GM19238 (cell line): ENCODE data around the gene GPR171.
"Not testable (repeated sequence)": the region's sequence is repeated elsewhere in the genome, so short reads cannot be mapped to it uniquely, and the experiment has no call there.

Experiments used
- DNase-seq: peaks from one replicate; pipeline ENCODE4 v3.0.0; 2011; ENCODE audit warnings: low spot score; ENCODE audit not compliant: insufficient read length

Gene GPR171

GRCh38 chr3:151203051-151203420, at the start of gene GPR171:
TSS of gene GPR171 (minus strand) at chr3:151203216. CDS start at chr3:151199386, 3,830 bp downstream.
- no peak for DNase-seq

DNA sequence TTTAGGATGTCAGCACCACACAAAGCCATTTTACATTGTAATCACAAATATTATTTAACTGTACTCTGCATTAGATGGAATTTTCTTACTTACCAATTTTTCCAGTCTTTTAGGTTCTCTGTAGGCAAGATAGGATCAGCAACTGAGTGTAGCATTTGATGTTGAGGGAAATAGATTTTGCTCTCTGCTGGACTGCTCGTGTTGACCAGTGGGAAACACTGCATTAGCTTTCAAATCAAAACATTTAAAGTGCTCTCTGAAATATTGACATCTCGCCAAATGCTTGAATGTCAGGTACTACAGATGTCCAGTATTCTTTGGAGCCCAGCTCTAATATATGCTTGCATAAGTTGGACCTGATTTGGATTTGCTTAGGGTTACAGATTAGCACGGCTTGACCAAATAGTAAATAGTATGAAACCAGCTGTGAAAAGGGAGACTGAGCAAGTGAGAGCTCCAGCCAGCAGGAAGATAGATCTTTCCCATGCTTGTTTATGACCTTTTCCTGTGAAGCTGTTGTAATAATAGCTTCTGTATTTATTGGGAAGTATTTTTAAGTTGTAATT, 45.8 kb upstream of the GPR171 start:
- DNase-seq = no peak

- DNase-seq = not testable (repeated sequence)
Measured at GRCh38 chr3:151242006-151242405, 39.0 kb upstream of the GPR171 start.

GRCh38 chr3:151236736-151237135, 33.7 kb upstream of the GPR171 start:
- no peak for DNase-seq

DNA sequence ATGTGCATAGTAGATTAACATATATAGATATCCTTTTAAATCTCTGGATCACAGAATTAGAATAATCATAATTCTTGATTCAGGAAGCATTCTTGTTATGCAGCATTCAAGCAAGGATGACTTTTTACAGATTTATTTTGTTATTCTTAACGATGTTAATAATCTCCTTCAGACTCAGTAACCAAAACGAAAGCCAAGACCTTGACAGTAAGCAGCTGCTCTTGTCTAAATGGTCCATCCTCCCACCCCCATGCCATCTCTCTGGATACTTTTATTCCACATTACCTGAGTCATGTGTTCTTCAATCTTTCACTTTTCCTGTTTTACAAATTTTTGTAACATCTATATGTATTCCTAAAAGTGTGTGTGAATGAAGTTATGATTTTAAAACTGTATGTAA, 33.3 kb upstream of the GPR171 start:
- no peak for DNase-seq

DNA sequence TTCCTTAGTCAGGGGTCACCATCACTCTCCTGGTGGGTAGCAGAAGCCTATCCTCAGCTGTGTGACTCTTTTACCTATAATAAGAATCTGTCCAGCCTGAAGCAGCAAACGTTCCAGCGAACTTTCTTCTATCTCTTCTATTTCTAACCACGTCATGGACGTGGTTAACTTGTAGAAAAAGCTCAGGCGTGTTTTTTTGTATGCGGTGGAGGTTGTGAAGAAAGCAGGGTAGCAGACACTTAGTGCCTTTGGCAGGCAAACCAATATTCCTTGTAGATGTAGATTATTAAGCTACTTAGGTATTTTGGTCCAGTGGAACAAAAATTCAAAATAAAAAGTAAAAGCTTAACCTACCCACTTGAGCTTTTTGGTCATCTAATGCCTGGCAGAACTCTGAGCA, 31.8 kb upstream of the GPR171 start:
- DNase-seq = no peak

- DNase-seq = no peak
Measured at GRCh38 chr3:151232991-151233390, 30.0 kb upstream of the GPR171 start.

DNA sequence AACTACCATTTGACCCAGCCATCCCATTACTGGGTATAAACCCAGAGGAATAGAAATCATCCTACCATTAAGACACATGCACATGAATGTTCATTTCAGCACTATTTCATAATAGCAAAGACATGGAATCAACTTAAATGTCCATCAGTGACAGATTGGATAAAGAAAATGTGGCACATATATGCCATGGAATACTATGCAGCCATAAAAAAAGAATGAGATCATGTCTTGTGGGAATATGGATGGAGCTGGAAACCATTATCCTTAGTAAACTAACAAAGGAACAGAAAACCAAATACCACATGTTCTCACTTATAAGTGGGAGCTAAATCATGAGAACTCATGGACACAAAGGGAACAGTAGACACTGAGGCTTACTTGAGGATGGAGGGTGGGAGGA, 29.4 kb upstream of the GPR171 start:
- not testable (repeated sequence) for DNase-seq

GRCh38 chr3:151230646-151231045, 27.6 kb upstream of the GPR171 start:
- peak; percentile 32 for DNase-seq

DNA sequence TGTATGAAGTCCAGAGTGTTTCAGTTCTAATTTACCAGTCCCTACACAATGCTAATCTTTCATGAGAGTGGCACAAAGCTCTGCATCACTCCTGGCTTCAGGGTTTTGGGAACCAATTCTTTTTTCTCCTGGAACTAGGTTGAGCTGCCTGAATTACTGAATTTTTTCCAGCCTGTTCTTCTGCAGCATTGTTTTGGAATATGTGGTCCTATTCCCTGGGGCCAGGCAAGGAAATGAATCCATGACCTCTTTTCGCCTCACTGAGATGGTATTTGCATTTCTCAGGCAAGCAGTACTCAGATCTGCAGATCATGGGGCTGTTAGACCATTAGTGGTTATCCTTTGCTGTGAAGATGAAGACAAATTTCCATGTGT, 25.6 kb upstream of the GPR171 start:
- no peak for DNase-seq

GRCh38 chr3:151227807-151228665, 25.0 kb upstream of the GPR171 start:
- peak; percentile 38 for DNase-seq

GRCh38 chr3:151227266-151227806, 24.3 kb upstream of the GPR171 start:
- DNase-seq = no peak

DNA sequence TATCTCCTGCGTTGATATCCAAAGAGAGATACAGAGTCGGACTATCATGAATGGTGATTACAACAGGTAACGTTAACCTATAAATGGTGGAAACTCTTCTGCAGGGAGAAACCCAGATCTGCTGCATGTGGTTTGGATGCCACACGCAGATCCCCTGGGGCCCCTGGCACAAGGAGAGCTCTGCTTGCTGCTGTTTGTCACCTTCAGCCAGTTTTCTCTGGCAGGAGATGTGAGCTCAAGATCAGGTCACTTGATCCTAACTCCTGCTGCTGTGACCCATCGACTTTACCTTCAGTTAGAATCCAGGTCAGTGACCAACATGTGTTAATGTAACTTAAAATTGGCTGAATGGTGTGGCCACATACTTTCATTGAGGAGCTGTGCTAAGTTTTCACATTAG, 23.8 kb upstream of the GPR171 start:
- no peak for DNase-seq

DNA sequence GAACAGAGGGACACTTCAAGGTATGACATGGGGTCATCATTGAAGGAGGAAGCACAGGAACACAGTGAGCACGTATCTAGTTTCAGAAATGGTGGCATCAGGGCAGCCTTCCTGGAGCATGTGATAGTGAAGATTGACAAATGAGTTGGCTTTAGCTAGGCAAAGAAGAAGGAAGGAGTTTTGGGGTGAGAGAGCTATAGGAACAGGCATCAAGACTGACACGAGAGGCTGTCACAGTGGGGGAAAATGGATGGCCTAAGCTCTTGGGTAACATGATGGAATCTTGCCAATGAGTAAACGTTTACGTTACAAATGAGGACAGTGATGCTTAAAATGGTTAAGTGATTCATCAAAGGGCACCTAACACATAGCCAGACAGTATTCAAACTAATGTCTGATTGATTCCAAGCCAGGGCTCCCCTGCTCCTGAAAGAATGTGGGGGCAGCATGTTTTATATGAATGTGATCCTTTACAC, 23.1 kb upstream of the GPR171 start:
- no peak for DNase-seq

GRCh38 chr3:151225040-151225975, 22.3 kb upstream of the GPR171 start:
- DNase-seq = no peak

GRCh38 chr3:151224268-151224866, 21.4 kb upstream of the GPR171 start:
- no peak for DNase-seq

DNA sequence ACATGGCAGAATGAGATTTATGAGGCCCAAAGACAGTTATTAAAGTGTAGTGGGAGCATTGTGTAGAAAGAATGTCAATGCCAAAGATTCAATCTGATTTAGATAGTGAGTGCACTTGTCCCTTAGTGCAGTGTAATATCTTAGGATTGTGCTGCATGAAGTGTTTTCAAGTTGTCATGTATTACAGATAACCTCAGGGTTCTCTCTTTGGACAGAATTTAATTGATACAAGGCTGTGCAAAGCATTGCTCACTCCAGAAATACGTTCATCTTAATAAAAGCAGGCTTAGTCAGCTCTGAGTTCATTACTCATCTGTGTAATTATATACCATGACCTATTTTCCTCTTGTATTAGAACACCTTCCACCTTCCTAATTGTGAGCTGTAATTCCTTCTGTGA, 16.0 kb upstream of the GPR171 start:
- DNase-seq = no peak

GRCh38 chr3:151218136-151218535, 15.1 kb upstream of the GPR171 start:
- DNase-seq = no peak

- no peak for DNase-seq
Measured at GRCh38 chr3:151216641-151217607, 13.9 kb upstream of the GPR171 start.

DNA sequence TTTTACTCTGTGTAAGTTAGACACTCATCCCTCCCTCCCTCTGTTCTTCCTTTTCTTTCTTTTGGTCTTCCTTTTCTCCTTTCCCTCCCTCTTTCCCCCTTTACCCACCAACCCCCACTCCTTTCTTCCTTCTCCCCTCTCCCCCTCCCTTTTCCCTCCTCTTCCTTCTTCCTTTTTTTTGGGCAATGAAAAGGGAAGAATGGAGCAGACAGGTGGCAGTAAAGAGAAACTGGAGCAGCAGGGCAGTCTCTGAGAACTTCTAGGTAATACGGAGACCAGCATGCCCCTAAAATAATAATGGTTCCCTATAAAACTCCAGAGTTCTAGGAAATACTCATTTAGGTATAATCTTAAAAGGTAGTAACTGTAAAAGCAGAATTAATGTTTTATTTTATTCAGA, 11.4 kb upstream of the GPR171 start:
- DNase-seq = no peak
